ENCODE measurements around the gene RUVBL1.
A peak's percentile ranks its signal among the peaks of the same experiment; 100 is the strongest.

RUVBL1 gene

DNA sequence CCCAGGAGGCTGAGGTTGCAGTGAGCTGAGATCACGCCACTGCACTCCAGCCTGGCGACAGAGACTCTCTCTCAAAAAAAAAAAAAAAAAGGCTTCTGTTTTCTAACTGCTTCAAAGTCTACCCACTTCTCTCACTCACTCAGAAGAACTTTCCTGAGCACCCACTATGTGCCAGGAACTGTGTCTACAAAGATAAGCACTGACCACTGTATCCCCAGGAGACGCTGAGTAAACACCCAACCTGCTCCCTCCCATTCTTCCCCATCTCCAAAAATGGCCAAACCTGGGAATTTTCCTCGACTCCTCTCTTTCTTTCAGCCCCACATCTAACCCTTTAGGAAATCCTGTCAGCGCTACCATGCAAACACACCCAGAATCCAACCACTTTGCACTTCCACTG is 12.5 kb downstream of the RUVBL1 start:
- Histone ChIP-seq H3K27ac (ENCODE audit: low read depth, low read length) (no peak overlapping the region), H3K36me3 (ENCODE audit: control insufficient read depth in 5 of 5, insufficient read depth in 5 of 5, low read length in 5 of 5) (peaks cover 8 to 28% (median 16%) of the 10 kb centered on the region in 5 donors), H3K27me3 (ENCODE audit: control insufficient read depth in 5 of 5, insufficient read depth in 4 of 5, low read length in 5 of 5) (no peaks in the 10 kb centered on the region), H3K9ac (ENCODE audit: low read length in 5 of 5) (no peak overlapping the region), H3K4me3 (ENCODE audit: low read depth in 1 of 5, low read length in 5 of 5) (no peak overlapping the region), H3K4me1 (ENCODE audit: control insufficient read depth in 5 of 5, insufficient read depth in 5 of 5, low read length in 5 of 5) (no peaks in the 10 kb centered on the region), H3K9me3 (ENCODE audit: control insufficient read depth in 5 of 5, low read length in 5 of 5) (no peaks in the 10 kb centered on the region)

GRCh38 chr3:128107834-128108233 is 15.8 kb downstream of the RUVBL1 start:
- H3K9ac ChIP-seq (ENCODE audit: low read length in 5 of 5), result no peak overlapping the region
- H3K4me3 ChIP-seq (ENCODE audit: low read depth in 1 of 5, low read length in 5 of 5), result no peak overlapping the region
- H3K4me1 ChIP-seq (ENCODE audit: control insufficient read depth in 5 of 5, insufficient read depth in 5 of 5, low read length in 5 of 5), result no peaks in the 10 kb centered on the region
- no peaks in the 10 kb centered on the region for H3K27me3 ChIP-seq (ENCODE audit: control insufficient read depth in 5 of 5, insufficient read depth in 4 of 5, low read length in 5 of 5)
- peaks cover 0 to 37% (median 26%) of the 10 kb centered on the region in 5 donors for H3K36me3 ChIP-seq (ENCODE audit: control insufficient read depth in 5 of 5, insufficient read depth in 5 of 5, low read length in 5 of 5)
- no peak overlapping the region for H3K27ac ChIP-seq (ENCODE audit: low read depth, low read length)
- H3K9me3 ChIP-seq (ENCODE audit: control insufficient read depth in 5 of 5, low read length in 5 of 5), result no peaks in the 10 kb centered on the region

DNA sequence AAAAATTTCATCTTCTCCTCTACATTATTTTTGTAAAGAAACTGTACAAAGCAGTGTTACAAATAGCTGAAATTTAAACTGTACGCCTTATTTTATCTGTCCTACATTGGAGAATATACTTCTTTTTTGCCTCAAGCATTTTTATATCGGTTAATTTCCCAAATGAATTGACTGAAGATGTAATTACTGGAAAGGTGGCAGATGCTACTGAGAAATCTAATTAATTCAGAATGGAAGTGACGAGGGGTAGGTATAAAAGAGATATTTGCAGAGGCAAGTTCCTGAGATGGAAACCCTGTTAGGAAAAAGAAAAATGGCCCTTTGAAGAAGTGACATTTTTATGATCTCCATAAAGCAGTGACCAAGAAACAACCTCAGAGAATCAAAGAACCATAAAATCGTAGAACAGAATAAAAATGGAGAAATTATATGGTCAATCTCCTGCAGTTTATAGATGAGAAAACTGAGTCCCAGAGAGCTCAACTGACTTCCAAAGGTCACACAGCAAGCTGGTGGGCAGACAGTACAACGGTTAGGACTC is 20.4 kb downstream of the RUVBL1 start:
- Histone ChIP-seq H3K27me3 (ENCODE audit: control insufficient read depth in 5 of 5, insufficient read depth in 4 of 5, low read length in 5 of 5) (no peaks in the 10 kb centered on the region), H3K9me3 (ENCODE audit: control insufficient read depth in 5 of 5, low read length in 5 of 5) (no peaks in the 10 kb centered on the region), H3K4me3 (ENCODE audit: low read depth in 1 of 5, low read length in 5 of 5) (no peak overlapping the region), H3K36me3 (ENCODE audit: control insufficient read depth in 5 of 5, insufficient read depth in 5 of 5, low read length in 5 of 5) (peaks cover 2 to 51% (median 41%) of the 10 kb centered on the region in 5 donors), H3K4me1 (ENCODE audit: control insufficient read depth in 5 of 5, insufficient read depth in 5 of 5, low read length in 5 of 5) (peaks cover 0 to 4% (median 0%) of the 10 kb centered on the region in 5 donors), H3K27ac (ENCODE audit: low read depth, low read length) (no peak overlapping the region), H3K9ac (ENCODE audit: low read length in 5 of 5) (no peak overlapping the region)

- no peak overlapping the region for H3K27ac ChIP-seq (ENCODE audit: low read depth, low read length)
- peaks cover 0 to 4% (median 0%) of the 10 kb centered on the region in 5 donors for H3K4me1 ChIP-seq (ENCODE audit: control insufficient read depth in 5 of 5, insufficient read depth in 5 of 5, low read length in 5 of 5)
- peaks cover 12 to 74% (median 58%) of the 10 kb centered on the region in 5 donors for H3K36me3 ChIP-seq (ENCODE audit: control insufficient read depth in 5 of 5, insufficient read depth in 5 of 5, low read length in 5 of 5)
- H3K4me3 ChIP-seq (ENCODE audit: low read depth in 1 of 5, low read length in 5 of 5), result no peak overlapping the region
- H3K9me3 ChIP-seq (ENCODE audit: control insufficient read depth in 5 of 5, low read length in 5 of 5), result no peaks in the 10 kb centered on the region
- H3K27me3 ChIP-seq (ENCODE audit: control insufficient read depth in 5 of 5, insufficient read depth in 4 of 5, low read length in 5 of 5), result no peaks in the 10 kb centered on the region
- no peak overlapping the region for H3K9ac ChIP-seq (ENCODE audit: low read length in 5 of 5)
Measured at GRCh38 chr3:128100638-128101037, 23.0 kb downstream of the RUVBL1 start.

DNA sequence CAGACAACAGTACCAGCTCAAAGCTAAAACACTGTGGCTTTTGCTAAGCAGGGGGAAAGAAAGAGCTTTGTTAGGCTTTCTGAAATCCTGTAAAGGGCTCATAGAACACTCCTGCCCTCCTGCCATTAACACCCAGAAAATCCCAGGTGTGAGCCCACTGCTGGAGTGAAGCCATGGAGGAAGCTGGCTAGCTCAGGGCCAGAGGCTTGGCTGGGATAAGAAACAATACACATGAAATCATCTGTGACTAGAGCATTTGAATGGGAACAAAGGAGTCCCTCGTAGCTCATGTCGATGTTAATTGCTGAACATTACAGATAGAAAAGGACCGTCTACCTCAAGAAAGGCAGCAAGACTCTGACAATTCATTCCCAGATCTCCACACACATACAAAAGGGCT is 23.5 kb downstream of the RUVBL1 start:
- H3K36me3 ChIP-seq (ENCODE audit: control insufficient read depth in 5 of 5, insufficient read depth in 5 of 5, low read length in 5 of 5), result peaks cover 12 to 74% (median 58%) of the 10 kb centered on the region in 5 donors
- H3K27ac ChIP-seq (ENCODE audit: low read depth, low read length), result no peak overlapping the region
- no peak overlapping the region for H3K9ac ChIP-seq (ENCODE audit: low read length in 5 of 5)
- H3K9me3 ChIP-seq (ENCODE audit: control insufficient read depth in 5 of 5, low read length in 5 of 5), result no peaks in the 10 kb centered on the region
- H3K4me3 ChIP-seq (ENCODE audit: low read depth in 1 of 5, low read length in 5 of 5), result no peak overlapping the region
- H3K27me3 ChIP-seq (ENCODE audit: control insufficient read depth in 5 of 5, insufficient read depth in 4 of 5, low read length in 5 of 5), result no peaks in the 10 kb centered on the region
- peaks cover 0 to 6% (median 4%) of the 10 kb centered on the region in 5 donors for H3K4me1 ChIP-seq (ENCODE audit: control insufficient read depth in 5 of 5, insufficient read depth in 5 of 5, low read length in 5 of 5)

- H3K4me3 ChIP-seq (ENCODE audit: low read depth in 1 of 5, low read length in 5 of 5), result no peak overlapping the region
- H3K9ac ChIP-seq (ENCODE audit: low read length in 5 of 5), result no peak overlapping the region
- peaks cover 0 to 7% (median 4%) of the 10 kb centered on the region in 5 donors for H3K4me1 ChIP-seq (ENCODE audit: control insufficient read depth in 5 of 5, insufficient read depth in 5 of 5, low read length in 5 of 5)
- H3K36me3 ChIP-seq (ENCODE audit: control insufficient read depth in 5 of 5, insufficient read depth in 5 of 5, low read length in 5 of 5), result peaks cover 12 to 70% (median 59%) of the 10 kb centered on the region in 5 donors
- no peaks in the 10 kb centered on the region for H3K27me3 ChIP-seq (ENCODE audit: control insufficient read depth in 5 of 5, insufficient read depth in 4 of 5, low read length in 5 of 5)
- no peak overlapping the region for H3K27ac ChIP-seq (ENCODE audit: low read depth, low read length)
- no peaks in the 10 kb centered on the region for H3K9me3 ChIP-seq (ENCODE audit: control insufficient read depth in 5 of 5, low read length in 5 of 5)
Measured at GRCh38 chr3:128098234-128098633, 25.4 kb downstream of the RUVBL1 start.

DNA sequence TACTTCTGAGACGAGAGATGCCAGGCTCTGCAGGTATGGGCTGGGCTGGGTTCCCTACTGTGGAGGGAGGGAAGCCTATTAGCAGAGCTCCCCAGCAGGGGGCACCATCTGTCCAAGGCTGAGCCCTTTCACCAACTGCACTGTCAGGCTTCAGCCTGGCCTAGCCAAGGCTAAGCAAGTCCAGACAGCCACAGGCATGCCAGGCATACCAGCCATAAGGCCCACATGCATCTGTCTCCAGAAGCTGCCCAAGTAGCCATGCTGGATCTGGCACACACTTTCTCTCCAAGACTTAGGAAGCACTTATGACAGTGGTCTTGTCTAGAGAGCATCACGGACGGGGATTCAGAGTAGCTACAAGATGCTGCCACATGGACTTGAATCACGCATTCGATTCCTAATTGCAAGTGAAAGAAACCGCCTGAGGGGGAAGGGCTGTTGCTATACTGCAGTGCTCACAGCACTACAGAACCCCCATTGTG is 28.3 kb downstream of the RUVBL1 start:
- no peak overlapping the region for H3K4me3 ChIP-seq (ENCODE audit: low read depth in 1 of 5, low read length in 5 of 5)
- no peaks in the 10 kb centered on the region for H3K27me3 ChIP-seq (ENCODE audit: control insufficient read depth in 5 of 5, insufficient read depth in 4 of 5, low read length in 5 of 5)
- H3K9ac ChIP-seq (ENCODE audit: low read length in 5 of 5), result peak overlapping the region in 2 of 5 donors; percentile 6 to 36
- H3K9me3 ChIP-seq (ENCODE audit: control insufficient read depth in 5 of 5, low read length in 5 of 5), result no peaks in the 10 kb centered on the region
- H3K4me1 ChIP-seq (ENCODE audit: control insufficient read depth in 5 of 5, insufficient read depth in 5 of 5, low read length in 5 of 5), result peaks cover 0 to 7% (median 4%) of the 10 kb centered on the region in 5 donors
- no peak overlapping the region for H3K27ac ChIP-seq (ENCODE audit: low read depth, low read length)
- peaks cover 10 to 55% (median 51%) of the 10 kb centered on the region in 5 donors for H3K36me3 ChIP-seq (ENCODE audit: control insufficient read depth in 5 of 5, insufficient read depth in 5 of 5, low read length in 5 of 5)

DNA sequence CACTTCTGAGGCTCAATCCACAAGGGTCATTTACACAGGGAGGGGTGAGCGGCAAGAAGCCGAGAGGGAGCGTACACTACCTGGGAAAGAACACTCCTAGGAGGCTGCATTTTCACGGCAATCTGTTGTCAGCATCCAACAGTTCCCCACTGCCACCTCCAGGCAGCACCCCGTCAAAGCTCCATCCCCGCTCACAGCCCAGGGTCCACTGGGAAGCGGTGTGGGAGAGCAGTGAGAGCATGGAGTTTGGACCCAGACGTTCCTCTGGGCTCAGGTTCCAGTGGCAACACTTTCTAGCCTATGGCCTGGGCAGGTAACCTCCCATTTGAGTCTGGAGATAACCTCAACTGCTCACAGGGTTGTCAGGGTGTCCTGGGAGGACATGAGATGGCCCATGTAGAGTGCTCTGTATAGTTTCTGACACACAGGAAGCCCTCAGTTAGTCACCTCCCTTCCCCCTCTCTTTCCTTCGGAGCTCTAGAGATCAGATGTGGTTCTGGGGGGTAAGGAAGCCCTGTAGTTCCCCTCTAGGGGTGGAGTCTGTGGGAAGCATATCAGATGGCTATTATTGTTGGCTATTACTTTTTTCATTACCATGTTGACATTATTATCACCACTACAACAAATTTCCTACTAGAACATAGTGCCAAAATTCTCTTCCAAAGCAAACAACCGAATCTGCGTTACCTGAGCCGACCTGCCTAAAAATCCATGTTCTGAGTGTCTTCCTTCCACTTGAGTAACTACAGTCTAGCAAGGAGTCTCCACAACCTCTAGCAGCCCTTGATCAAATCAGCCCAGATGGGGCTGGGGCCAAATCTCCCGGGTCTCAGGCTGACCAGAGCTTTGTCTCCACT is 29.1 kb downstream of the RUVBL1 start:
- Histone ChIP-seq H3K9me3 (ENCODE audit: control insufficient read depth in 5 of 5, low read length in 5 of 5) (no peaks in the 10 kb centered on the region), H3K36me3 (ENCODE audit: control insufficient read depth in 5 of 5, insufficient read depth in 5 of 5, low read length in 5 of 5) (peaks cover 10 to 48% (median 44%) of the 10 kb centered on the region in 5 donors), H3K27ac (ENCODE audit: low read depth, low read length) (no peak overlapping the region), H3K4me1 (ENCODE audit: control insufficient read depth in 5 of 5, insufficient read depth in 5 of 5, low read length in 5 of 5) (peaks cover 0 to 7% (median 4%) of the 10 kb centered on the region in 5 donors), H3K4me3 (ENCODE audit: low read depth in 1 of 5, low read length in 5 of 5) (no peak overlapping the region), H3K27me3 (ENCODE audit: control insufficient read depth in 5 of 5, insufficient read depth in 4 of 5, low read length in 5 of 5) (no peaks in the 10 kb centered on the region), H3K9ac (ENCODE audit: low read length in 5 of 5) (no peak overlapping the region)

- Histone ChIP-seq H3K4me1 (ENCODE audit: control insufficient read depth in 5 of 5, insufficient read depth in 5 of 5, low read length in 5 of 5) (peaks cover 0 to 7% (median 4%) of the 10 kb centered on the region in 5 donors), H3K27me3 (ENCODE audit: control insufficient read depth in 5 of 5, insufficient read depth in 4 of 5, low read length in 5 of 5) (no peaks in the 10 kb centered on the region), H3K27ac (ENCODE audit: low read depth, low read length) (no peak overlapping the region), H3K9me3 (ENCODE audit: control insufficient read depth in 5 of 5, low read length in 5 of 5) (no peaks in the 10 kb centered on the region), H3K4me3 (ENCODE audit: low read depth in 1 of 5, low read length in 5 of 5) (no peak overlapping the region), H3K9ac (ENCODE audit: low read length in 5 of 5) (no peak overlapping the region), H3K36me3 (ENCODE audit: control insufficient read depth in 5 of 5, insufficient read depth in 5 of 5, low read length in 5 of 5) (peaks cover 0 to 29% (median 22%) of the 10 kb centered on the region in 5 donors)
Measured at GRCh38 chr3:128091586-128091985, 32.0 kb downstream of the RUVBL1 start.

DNA sequence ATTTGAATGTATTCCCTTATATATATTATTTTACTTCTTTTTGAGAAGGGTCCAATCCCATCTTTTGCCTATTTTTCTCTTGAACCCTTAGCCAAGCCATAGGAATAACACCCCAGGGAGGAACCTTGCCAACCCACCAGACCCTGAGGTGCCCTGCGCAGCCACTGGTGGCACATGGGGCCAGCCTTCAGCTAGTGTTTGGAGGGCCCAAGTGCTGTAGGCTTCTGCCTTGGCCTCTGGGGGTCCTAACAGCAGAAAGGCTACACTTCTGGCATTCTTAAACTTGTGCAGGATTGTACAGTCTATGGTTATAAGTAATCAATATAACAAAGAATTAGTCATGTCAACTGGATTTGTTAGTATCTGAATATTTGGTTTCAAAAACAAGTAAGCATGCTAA is 34.5 kb downstream of the RUVBL1 start:
- H3K4me1 ChIP-seq (ENCODE audit: control insufficient read depth in 5 of 5, insufficient read depth in 5 of 5, low read length in 5 of 5), result peaks cover 4 to 12% (median 10%) of the 10 kb centered on the region in 5 donors
- H3K27ac ChIP-seq (ENCODE audit: low read depth, low read length), result no peak overlapping the region
- H3K36me3 ChIP-seq (ENCODE audit: control insufficient read depth in 5 of 5, insufficient read depth in 5 of 5, low read length in 5 of 5), result peaks cover 0 to 30% (median 16%) of the 10 kb centered on the region in 5 donors
- no peaks in the 10 kb centered on the region for H3K27me3 ChIP-seq (ENCODE audit: control insufficient read depth in 5 of 5, insufficient read depth in 4 of 5, low read length in 5 of 5)
- H3K9me3 ChIP-seq (ENCODE audit: control insufficient read depth in 5 of 5, low read length in 5 of 5), result no peaks in the 10 kb centered on the region
- H3K9ac ChIP-seq (ENCODE audit: low read length in 5 of 5), result no peak overlapping the region
- H3K4me3 ChIP-seq (ENCODE audit: low read depth in 1 of 5, low read length in 5 of 5), result no peak overlapping the region
